KMS-11 (cell line): ENCODE data around the gene TRIM9.

Source experiments
- H2AFZ ChIP-seq: fragments of 200-600 bp; sonication (generic); 2 replicates; pipeline ENCODE4 v1.6.1; 2016; ENCODE audit warnings: antibody characterized with exemption, mixed run types, low read depth
- H3K27ac ChIP-seq: fragments of 200-600 bp; sonication (generic); 2 replicates; pipeline ENCODE4 v1.6.1; 2016; ENCODE audit warnings: mild to moderate bottlenecking, mixed run types
- H3K27me3 ChIP-seq: fragments of 200-600 bp; sonication (generic); 2 replicates; pipeline ENCODE4 v1.6.1; 2017; ENCODE audit warnings: mild to moderate bottlenecking, low read depth, mixed run types, moderate library complexity; ENCODE audit not compliant: insufficient read depth
- H3K36me3 ChIP-seq: fragments of 200-600 bp; sonication (generic); 2 replicates; pipeline ENCODE4 v1.6.1; 2017; ENCODE audit warnings: mild to moderate bottlenecking, mixed run types; ENCODE audit not compliant: insufficient read depth
- H3K4me1 ChIP-seq: fragments of 200-600 bp; sonication (generic); 2 replicates; pipeline ENCODE4 v1.6.1; 2016; ENCODE audit warnings: mild to moderate bottlenecking, low read depth, mixed run types; ENCODE audit not compliant: poor library complexity, severe bottlenecking
- H3K4me2 ChIP-seq: fragments of 200-600 bp; sonication (generic); 2 replicates; pipeline ENCODE4 v1.7.0; 2016; ENCODE audit warnings: mild to moderate bottlenecking, mixed run types
- H3K4me3 ChIP-seq: fragments of 200-600 bp; sonication (generic); IDR thresholded peaks from 2 replicates; pipeline ENCODE4 v1.6.1; 2017; ENCODE audit warnings: low read depth, low read length, mixed read lengths; ENCODE audit not compliant: insufficient read depth
- H3K79me2 ChIP-seq: fragments of 200-600 bp; sonication (generic); 2 replicates; pipeline ENCODE4 v1.6.1; 2016; ENCODE audit warnings: low read depth, mixed run types; ENCODE audit not compliant: insufficient read depth
- H3K9ac ChIP-seq: fragments of 200-600 bp; sonication (generic); 2 replicates; pipeline ENCODE4 v1.6.1; 2016; ENCODE audit warnings: mild to moderate bottlenecking, mixed run types
- H4K20me1 ChIP-seq: fragments of 200-600 bp; sonication (generic); 2 replicates; pipeline ENCODE4 v1.6.1; 2016; ENCODE audit warnings: mild to moderate bottlenecking, mixed run types; ENCODE audit not compliant: insufficient read depth
- CTCF ChIP-seq: fragments of 200-600 bp; sonication (generic); conservative IDR thresholded peaks from 2 replicates; pipeline ENCODE4 v1.6.1; 2017; ENCODE audit warnings: low read depth, mild to moderate bottlenecking, antibody characterized with exemption, low read length, moderate library complexity, mixed read lengths

The TRIM9 gene

GRCh38 chr14:51020024-51020710, 74.7 kb downstream of the TRIM9 start:
- no peak overlapping the region for H3K4me2 ChIP-seq
- H3K27ac ChIP-seq: no peak overlapping the region
- H2AFZ ChIP-seq: no peak overlapping the region
- no peaks in the 10 kb centered on the region for H4K20me1 ChIP-seq
- no peaks in the 10 kb centered on the region for H3K4me1 ChIP-seq
- TF ChIP-seq CTCF: no peak
- no peaks in the 10 kb centered on the region for H3K27me3 ChIP-seq
- H3K36me3 ChIP-seq: no peaks in the 10 kb centered on the region
- no peak overlapping the region for H3K4me3 ChIP-seq
- H3K79me2 ChIP-seq: no peaks in the 10 kb centered on the region
- H3K9ac ChIP-seq: no peak overlapping the region

- H3K79me2 ChIP-seq: no peaks in the 10 kb centered on the region
- no peak overlapping the region for H3K9ac ChIP-seq
- no peaks in the 10 kb centered on the region for H4K20me1 ChIP-seq
- H2AFZ ChIP-seq: no peak overlapping the region
- no peak for TF ChIP-seq CTCF
- H3K4me1 ChIP-seq: no peaks in the 10 kb centered on the region
- no peaks in the 10 kb centered on the region for H3K36me3 ChIP-seq
- no peak overlapping the region for H3K27ac ChIP-seq
- H3K4me2 ChIP-seq: no peak overlapping the region
- H3K4me3 ChIP-seq: no peak overlapping the region
- no peaks in the 10 kb centered on the region for H3K27me3 ChIP-seq
Measured at GRCh38 chr14:51019089-51019488, 75.8 kb downstream of the TRIM9 start.

DNA sequence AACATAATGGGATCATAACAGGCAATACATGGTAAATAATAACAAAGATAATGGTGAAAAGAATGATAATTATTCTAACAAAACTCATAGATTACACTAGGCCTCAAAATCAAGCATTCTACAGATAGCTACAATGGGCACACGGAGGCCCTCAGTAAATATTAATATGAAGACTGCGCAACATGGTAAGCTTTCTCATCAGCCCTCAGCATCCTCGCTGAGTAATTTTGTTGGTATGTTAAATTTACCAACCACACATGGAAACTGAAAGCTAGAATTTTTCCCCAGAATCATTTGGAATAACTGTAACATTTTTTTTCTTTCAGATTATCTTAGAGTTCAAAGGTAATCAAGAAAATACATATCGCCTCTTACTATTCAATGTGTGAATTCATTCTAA, 76.4 kb downstream of the TRIM9 start:
- no peak overlapping the region for H3K4me2 ChIP-seq
- no peak overlapping the region for H3K27ac ChIP-seq
- H3K79me2 ChIP-seq: no peaks in the 10 kb centered on the region
- no peaks in the 10 kb centered on the region for H3K36me3 ChIP-seq
- no peak for TF ChIP-seq CTCF
- H3K4me1 ChIP-seq: no peaks in the 10 kb centered on the region
- H4K20me1 ChIP-seq: no peaks in the 10 kb centered on the region
- no peak overlapping the region for H3K4me3 ChIP-seq
- no peaks in the 10 kb centered on the region for H3K27me3 ChIP-seq
- no peak overlapping the region for H2AFZ ChIP-seq
- no peak overlapping the region for H3K9ac ChIP-seq

DNA sequence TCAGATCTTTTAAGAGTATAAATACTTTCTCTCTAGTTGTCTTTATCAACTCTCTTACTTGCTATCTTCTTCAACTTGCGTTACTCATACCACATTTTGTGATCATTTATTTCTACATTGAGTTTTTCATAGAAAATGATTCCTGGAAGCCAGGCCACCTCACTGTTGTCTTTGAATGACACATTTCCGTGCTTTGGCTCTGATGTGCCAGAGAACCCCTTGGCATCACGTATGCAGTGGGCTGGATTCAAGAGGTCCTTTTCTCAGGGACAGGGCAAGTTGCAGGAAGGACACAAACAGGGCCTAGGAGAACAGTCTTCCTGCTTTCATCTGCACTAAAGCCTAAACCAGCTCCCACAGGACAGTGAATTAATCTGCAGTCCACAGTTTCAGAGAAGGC, 80.3 kb downstream of the TRIM9 start:
- no peaks in the 10 kb centered on the region for H3K79me2 ChIP-seq
- no peaks in the 10 kb centered on the region for H3K27me3 ChIP-seq
- H3K4me3 ChIP-seq: no peak overlapping the region
- H3K4me1 ChIP-seq: no peaks in the 10 kb centered on the region
- no peak overlapping the region for H3K27ac ChIP-seq
- no peak overlapping the region for H3K9ac ChIP-seq
- no peak for TF ChIP-seq CTCF
- H3K36me3 ChIP-seq: no peaks in the 10 kb centered on the region
- H3K4me2 ChIP-seq: no peak overlapping the region
- no peak overlapping the region for H2AFZ ChIP-seq
- no peaks in the 10 kb centered on the region for H4K20me1 ChIP-seq
